Type B pancreatic cell (in vitro differentiated cells): ENCODE data around the gene MAPK8. TPM values are rescaled to one million over a fixed set of nuclear protein-coding genes. Genes with fewer than 3 reads are reported as not detected.

Experiments used
- DNase-seq: peaks from one replicate; pipeline ENCODE4 v3.0.0; 2021; ENCODE audit warnings: mixed read lengths; ENCODE audit not compliant: unreplicated experiment; ENCODE audit errors: extremely low spot score
- H3K27ac Mint-ChIP-seq: 2 replicates; pipeline ENCODE4 v1.8.0; 2021; ENCODE audit warnings: mild to moderate bottlenecking, mixed read lengths
- H3K27me3 Mint-ChIP-seq: 2 replicates; pipeline ENCODE4 v1.8.0; 2021; ENCODE audit warnings: mixed read lengths
- H3K36me3 Mint-ChIP-seq: 2 replicates; pipeline ENCODE4 v1.8.0; 2021; ENCODE audit warnings: mixed read lengths
- H3K4me1 Mint-ChIP-seq: one replicate; pipeline ENCODE4 v1.8.0; 2021; ENCODE audit warnings: mixed read lengths; ENCODE audit not compliant: unreplicated experiment
- H3K4me3 Mint-ChIP-seq: 2 replicates; pipeline ENCODE4 v1.8.0; 2021; ENCODE audit warnings: mild to moderate bottlenecking, mixed read lengths
- H3K9me3 Mint-ChIP-seq: 2 replicates; pipeline ENCODE4 v1.8.0; 2021; ENCODE audit warnings: mixed read lengths
- CTCF ChIP-seq: fragments of 200-600 bp; sonication (generic); conservative IDR thresholded peaks from 2 replicates; pipeline ENCODE4 v1.5.0; 2021; ENCODE audit warnings: antibody characterized with exemption, mild to moderate bottlenecking
- total RNA-seq: library from RNA; stranded (reverse); gene quantifications from 2 replicates; pipeline ENCODE4 v1.2.1, GENCODE V29; 2021; ENCODE audit warnings: low replicate concordance

Gene MAPK8
- total RNA-seq, 1 donor from 2014 or later: 48.4 TPM

GRCh38 chr10:48473704-48474103, 167.2 kb downstream of the MAPK8 start:
- TF ChIP-seq CTCF: no peak
- peak; percentile 52 for DNase-seq
- Mint-ChIP-seq H3K4me1 (peaks cover 12% of the 10 kb centered on the region), H3K4me3 (no peak overlapping the region), H3K27ac (no peak overlapping the region), H3K9me3 (peaks cover 7% of the 10 kb centered on the region), H3K27me3 (no peaks in the 10 kb centered on the region), H3K36me3 (no peaks in the 10 kb centered on the region)

- peaks cover 1% of the 10 kb centered on the region for H3K27me3 Mint-ChIP-seq
- H3K36me3 Mint-ChIP-seq: no peaks in the 10 kb centered on the region
- H3K9me3 Mint-ChIP-seq: peaks cover 7% of the 10 kb centered on the region
- H3K27ac Mint-ChIP-seq: no peak overlapping the region
- no peak for DNase-seq
- TF ChIP-seq CTCF: no peak
- H3K4me3 Mint-ChIP-seq: no peak overlapping the region
- peaks cover 12% of the 10 kb centered on the region for H3K4me1 Mint-ChIP-seq
Measured at GRCh38 chr10:48474765-48475365, 168.4 kb downstream of the MAPK8 start.

GRCh38 chr10:48475943-48476278, 169.4 kb downstream of the MAPK8 start:
- no peak overlapping the region for H3K4me3 Mint-ChIP-seq
- no peak overlapping the region for H3K27ac Mint-ChIP-seq
- H3K9me3 Mint-ChIP-seq: peaks cover 7% of the 10 kb centered on the region
- DNase-seq: peak; percentile 50
- no peaks in the 10 kb centered on the region for H3K36me3 Mint-ChIP-seq
- no peak for TF ChIP-seq CTCF
- H3K27me3 Mint-ChIP-seq: peaks cover 3% of the 10 kb centered on the region
- peaks cover 10% of the 10 kb centered on the region for H3K4me1 Mint-ChIP-seq

GRCh38 chr10:48476279-48476982, 170.0 kb downstream of the MAPK8 start:
- H3K9me3 Mint-ChIP-seq: peaks cover 7% of the 10 kb centered on the region
- peaks cover 3% of the 10 kb centered on the region for H3K27me3 Mint-ChIP-seq
- H3K4me1 Mint-ChIP-seq: peaks cover 10% of the 10 kb centered on the region
- no peak overlapping the region for H3K27ac Mint-ChIP-seq
- DNase-seq: no peak
- no peak for TF ChIP-seq CTCF
- no peak overlapping the region for H3K4me3 Mint-ChIP-seq
- no peaks in the 10 kb centered on the region for H3K36me3 Mint-ChIP-seq

- H3K4me3 Mint-ChIP-seq: no peak overlapping the region
- H3K27ac Mint-ChIP-seq: no peak overlapping the region
- H3K9me3 Mint-ChIP-seq: peaks cover 7% of the 10 kb centered on the region
- peaks cover 10% of the 10 kb centered on the region for H3K4me1 Mint-ChIP-seq
- no peaks in the 10 kb centered on the region for H3K36me3 Mint-ChIP-seq
- no peak for TF ChIP-seq CTCF
- no peak for DNase-seq
- peaks cover 3% of the 10 kb centered on the region for H3K27me3 Mint-ChIP-seq
Measured at GRCh38 chr10:48477141-48477540, 170.7 kb downstream of the MAPK8 start.
